Transverse colon (tissue), 4 donors: ENCODE measurements around the gene PHF21A. TPM values are rescaled to one million over a fixed set of nuclear protein-coding genes. Genes with fewer than 3 reads are reported as not detected.
A peak's percentile ranks its signal among the peaks of the same experiment; 100 is the strongest.

ENCODE experiments used
- DNase-seq: peaks from one replicate; pipeline ENCODE4 v3.0.0-alpha.2; 2019
- H3K27ac ChIP-seq, 4 donors: fragments of 200-600 bp; sonication (generic); 2 replicates each; pipeline ENCODE4 v1.5.1; 2016 to 2018; ENCODE audit warnings: inconsistent platforms in 4 of 4
- H3K27me3 ChIP-seq: fragments of 200-600 bp; sonication (generic); 2 replicates; pipeline ENCODE4 v1.5.1; 2017; ENCODE audit warnings: inconsistent platforms
- H3K36me3 ChIP-seq, 4 donors: fragments of 200-600 bp; sonication (generic); 2 replicates each; pipeline ENCODE4 v1.5.1; 2017 to 2019; ENCODE audit warnings: inconsistent platforms in 4 of 4
- H3K4me1 ChIP-seq, 4 donors: fragments of 200-600 bp; sonication (generic); 2 replicates each; pipeline ENCODE4 v1.5.1; 2017 to 2020; ENCODE audit warnings: inconsistent platforms in 4 of 4
- H3K4me3 ChIP-seq, 4 donors: fragments of 200-600 bp; sonication (generic); 1 replicate in 1 of 4; 2 replicates in 3 of 4; pipeline versions ENCODE4 v1.5.1 to v1.6.1; 2017 to 2019; ENCODE audit warnings: inconsistent platforms in 4 of 4
- H3K9me3 ChIP-seq, 2 donors: fragments of 200-600 bp; sonication (generic); 2 replicates each; pipeline ENCODE4 v1.5.1; 2017 to 2019; ENCODE audit warnings: inconsistent platforms in 2 of 2
- EP300 ChIP-seq: sonication (generic); formaldehyde crosslinking; IDR thresholded peaks from one replicate; pipeline ENCODE4 v1.6.1; 2017; ENCODE audit warnings: antibody characterized with exemption, low read depth
- POLR2A ChIP-seq: fragments of 450-650 bp; IDR thresholded peaks from one replicate; pipeline ENCODE4 v1.6.1; 2016; ENCODE audit warnings: antibody characterized with exemption, mild to moderate bottlenecking, moderate library complexity
- POLR2AphosphoS5 ChIP-seq, 3 donors: sonication (generic); formaldehyde crosslinking; IDR thresholded peaks; one replicate each; pipeline ENCODE4 v1.6.1; 2016; ENCODE audit warnings: antibody characterized with exemption in 3 of 3
- WGBS, 2 donors: methylation state at CpG; one replicate each; pipeline ENCODE4 v1.1.5; 2018; ENCODE audit warnings: low coverage in 1 of 2; 5-methylcytosine and 5-hydroxymethylcytosine counted together
- in situ Hi-C, 4 donors: fragments of 200-750 bp; cut with MboI; loops; one replicate each; pipeline versions ENCODE4 v1.15.0 to v1.15.1; 2017; ENCODE audit warnings: low sequenced_read_pairs in 3 of 4, low pct_ligation_motif_present in 1 of 4, low pct_unique_long_range_greater_than_20kb in 1 of 4
- intact Hi-C: fragments of 100-400 bp; cut with DNase I; formaldehyde crosslinking; loops from one replicate; pipeline ENCODE4 v1.15.1; 2023; ENCODE audit warnings: low total_unique reads
- total RNA-seq, 4 donors: library from RNA; depleted of rRNA; stranded (reverse); fragments of >200 nt; gene quantifications; one replicate each; pipeline ENCODE4 v1.1.0, GENCODE V29; 2016
- TF ChIP-seq, protein P1 (sequence below), 5 experiments: fragments of 200-600 bp in 3 of 5; fragments of 450-650 bp in 2 of 5; sonication (generic) in 3 of 5; IDR thresholded peaks; 1 replicate in 2 of 5; 2 replicates in 3 of 5; pipeline ENCODE4 v1.5.1; 2016 to 2017; ENCODE audit warnings: antibody characterized with exemption in 5 of 5, inconsistent platforms in 3 of 5, mild to moderate bottlenecking in 2 of 5, moderate library complexity in 1 of 5

Gene PHF21A
- total RNA-seq, 4 donors from 2014 or later, result 18.6 to 57.2 (median 40.2) TPM

GRCh38 chr11:45924927-45925326 lies 196.3 kb downstream of the PHF21A start:
- Histone ChIP-seq H3K9me3 (no peaks in the 10 kb centered on the region), H3K4me1 (peaks cover 7 to 24% (median 20%) of the 10 kb centered on the region in 4 donors), H3K27ac (no peak overlapping the region), H3K27me3 (peaks cover 35% of the 10 kb centered on the region), H3K4me3 (no peak overlapping the region), H3K36me3 (no peaks in the 10 kb centered on the region)
- in situ Hi-C loops (no loop called here), intact Hi-C loops (no loop called here)
- 83 to 94% methylated on average over 1 to 6 of the region's 6 CpGs for WGBS, 2 donors
- TF ChIP-seq, protein P1, sequence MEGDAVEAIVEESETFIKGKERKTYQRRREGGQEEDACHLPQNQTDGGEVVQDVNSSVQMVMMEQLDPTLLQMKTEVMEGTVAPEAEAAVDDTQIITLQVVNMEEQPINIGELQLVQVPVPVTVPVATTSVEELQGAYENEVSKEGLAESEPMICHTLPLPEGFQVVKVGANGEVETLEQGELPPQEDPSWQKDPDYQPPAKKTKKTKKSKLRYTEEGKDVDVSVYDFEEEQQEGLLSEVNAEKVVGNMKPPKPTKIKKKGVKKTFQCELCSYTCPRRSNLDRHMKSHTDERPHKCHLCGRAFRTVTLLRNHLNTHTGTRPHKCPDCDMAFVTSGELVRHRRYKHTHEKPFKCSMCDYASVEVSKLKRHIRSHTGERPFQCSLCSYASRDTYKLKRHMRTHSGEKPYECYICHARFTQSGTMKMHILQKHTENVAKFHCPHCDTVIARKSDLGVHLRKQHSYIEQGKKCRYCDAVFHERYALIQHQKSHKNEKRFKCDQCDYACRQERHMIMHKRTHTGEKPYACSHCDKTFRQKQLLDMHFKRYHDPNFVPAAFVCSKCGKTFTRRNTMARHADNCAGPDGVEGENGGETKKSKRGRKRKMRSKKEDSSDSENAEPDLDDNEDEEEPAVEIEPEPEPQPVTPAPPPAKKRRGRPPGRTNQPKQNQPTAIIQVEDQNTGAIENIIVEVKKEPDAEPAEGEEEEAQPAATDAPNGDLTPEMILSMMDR (IDR thresholded peaks at IDR 0.05), result no peak
- TF ChIP-seq EP300 (no peak), POLR2A (no peak), POLR2AphosphoS5 (IDR thresholded peaks at IDR 0.05) (no peak)
- DNase-seq, result no peak

DNA sequence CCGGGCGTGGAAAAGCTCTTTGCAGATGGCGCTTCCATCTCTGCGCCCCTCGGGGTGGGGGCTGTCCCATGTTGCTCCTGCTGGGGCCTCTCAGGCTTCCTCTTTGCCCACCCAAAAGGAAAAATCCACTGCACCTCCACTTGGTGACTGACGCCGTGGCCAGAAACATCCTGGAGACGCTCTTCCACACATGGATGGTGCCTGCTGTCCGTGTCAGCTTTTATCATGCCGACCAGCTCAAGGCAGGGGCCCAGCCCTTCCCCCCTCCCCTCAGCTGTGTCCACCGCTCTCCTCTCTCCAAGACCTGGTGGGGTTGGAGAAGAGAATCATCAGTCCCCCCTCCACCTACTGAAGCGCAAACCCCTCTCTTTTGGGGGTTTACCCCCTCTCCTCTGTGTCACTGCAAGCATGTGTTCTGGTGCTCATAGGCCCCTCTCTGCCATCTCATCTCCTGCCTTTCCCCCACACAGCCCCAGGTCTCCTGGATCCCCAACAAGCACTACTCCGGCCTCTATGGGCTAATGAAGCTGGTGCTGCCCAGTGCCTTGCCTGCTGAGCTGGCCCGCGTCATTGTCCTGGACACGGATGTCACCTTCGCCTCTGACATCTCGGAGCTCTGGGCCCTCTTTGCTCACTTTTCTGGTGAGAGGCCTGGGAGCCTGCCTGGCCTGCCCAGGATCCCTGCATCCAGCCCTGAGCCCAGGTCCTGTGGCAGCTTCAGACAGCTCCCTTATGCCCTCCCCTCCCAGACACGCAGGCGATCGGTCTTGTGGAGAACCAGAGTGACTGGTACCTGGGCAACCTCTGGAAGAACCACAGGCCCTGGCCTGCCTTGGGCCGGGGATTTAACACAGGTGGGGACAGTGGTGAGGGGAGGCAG lies 197.0 kb downstream of the PHF21A start:
- WGBS, 2 donors, result 88 to 95% methylated on average over 4 to 22 of the region's 22 CpGs
- H3K27me3 ChIP-seq, result peaks cover 35% of the 10 kb centered on the region
- in situ Hi-C loops (no loop called here), intact Hi-C loops (no loop called here)
- DNase-seq, result peak; percentile 6
- no peak for TF ChIP-seq EP300
- TF ChIP-seq POLR2A, result no peak
- TF ChIP-seq, protein P1 (IDR thresholded peaks at IDR 0.05), result no peak
- TF ChIP-seq POLR2AphosphoS5 (IDR thresholded peaks at IDR 0.05), result no peak
- H3K4me3 ChIP-seq, result no peak overlapping the region
- no peaks in the 10 kb centered on the region for H3K9me3 ChIP-seq
- no peak overlapping the region for H3K27ac ChIP-seq
- H3K36me3 ChIP-seq, result no peaks in the 10 kb centered on the region
- H3K4me1 ChIP-seq, result peaks cover 7 to 18% (median 17%) of the 10 kb centered on the region in 4 donors

GRCh38 chr11:45922425-45923082 lies 198.7 kb downstream of the PHF21A start, which contains the start of gene LARGE2:
TSS of gene LARGE2 (plus strand) at chr11:45922656. CDS start at chr11:45922883, 227 bp downstream.
- Histone ChIP-seq H3K4me3 (peak within 1 kb of the TSS; percentile 19 to 56 (median 38)), H3K36me3 (no peaks in the 10 kb centered on the region), H3K27me3 (peaks cover 35% of the 10 kb centered on the region), H3K4me1 (peaks cover 7 to 21% (median 18%) of the 10 kb centered on the region in 4 donors), H3K27ac (peak within 1 kb of the TSS in 2 of 4 donors; percentile 21 to 29), H3K9me3 (no peaks in the 10 kb centered on the region)
- peak; percentile 45 for DNase-seq
- WGBS, 2 donors, result 5% methylated on average over 29 of the region's 73 CpGs; no CpG with 5 or more reads in 1 of the 2 donors
- intact Hi-C loops, result no loop called here
- in situ Hi-C loops, result no loop called here
- TF ChIP-seq, protein P1 (IDR thresholded peaks at IDR 0.05), result no peak
- TF ChIP-seq EP300, result no peak
- TF ChIP-seq POLR2A, result no peak
